B cell (primary cell): ENCODE results near the gene PHIP. TPM values are rescaled to one million over a fixed set of nuclear protein-coding genes. Genes with fewer than 3 reads are reported as not detected.

ENCODE experiments used
- ATAC-seq: fragments of 200-7000 bp; cut with Tn5 transposase; one replicate; pipeline ENCODE4 v1.10.0; 2021; ENCODE audit warnings: low read depth, mild to moderate bottlenecking, moderate number of reproducible peaks, moderate library complexity
- CTCF ChIA-PET: fragments of 350-600 bp; sonication (Branson Sonifier 250); formaldehyde crosslinking; loops from one replicate; lab custom pipeline; 2021; ENCODE audit warnings: antibody characterized with exemption, inconsistent platforms; lab: Charles Lee
- POLR2A ChIA-PET: fragments of 350-600 bp; sonication (Branson Sonifier 250); formaldehyde crosslinking; loops from one replicate; lab custom pipeline; 2021; ENCODE audit warnings: antibody characterized with exemption; lab: Charles Lee
- DNase-seq: peaks from one replicate; pipeline ENCODE4 v3.0.0; 2013
- H2AFZ ChIP-seq: 2 replicates; pipeline ENCODE4 v1.6.1; 2012; ENCODE audit warnings: mild to moderate bottlenecking, low read depth, low read length; ENCODE audit not compliant: insufficient read depth, poor library complexity, severe bottlenecking
- H3K27ac ChIP-seq, 2 donors: 1 replicate in 1 of 2; 2 replicates in 1 of 2; pipeline ENCODE4 v1.5.1; 2012 to 2013; ENCODE audit warnings: low read length in 2 of 2, mild to moderate bottlenecking in 2 of 2, moderate library complexity in 1 of 2
- H3K27me3 ChIP-seq, 4 experiments: fragments of 200-600 bp in 1 of 4; sonication (generic) in 1 of 4; replicated peaks in 1 of 4; 1 replicate in 2 of 4; 2 replicates in 2 of 4; pipeline versions ENCODE4 v1.6.1 to v1.7.0; 2013 to 2016; ENCODE audit warnings: low read length in 3 of 4, mild to moderate bottlenecking in 2 of 4, mixed read lengths in 1 of 4, moderate library complexity in 1 of 4; ENCODE audit not compliant: insufficient read depth in 4 of 4, control insufficient read depth in 3 of 4; ENCODE audit errors: control extremely low read depth in 1 of 4
- H3K36me3 ChIP-seq, 2 experiments: replicated peaks in 1 of 2; 1 replicate in 1 of 2; 2 replicates in 1 of 2; pipeline versions ENCODE4 v1.6.1 to v1.7.1; 2013; ENCODE audit warnings: low read length in 1 of 2; ENCODE audit not compliant: insufficient read depth in 2 of 2, control insufficient read depth in 1 of 2; ENCODE audit errors: control extremely low read depth in 1 of 2, extremely low read depth in 1 of 2
- H3K4me1 ChIP-seq, 2 donors: fragments of 200-600 bp in 1 of 2; sonication (generic) in 1 of 2; 1 replicate in 1 of 2; 2 replicates in 1 of 2; pipeline versions ENCODE4 v1.5.1 to v1.6.1; 2013 to 2017; ENCODE audit warnings: low read length in 2 of 2; ENCODE audit not compliant: control insufficient read depth in 2 of 2, insufficient read depth in 2 of 2
- H3K4me2 ChIP-seq: replicated peaks from 2 replicates; pipeline ENCODE3; 2012; ENCODE audit warnings: mild to moderate bottlenecking, low read depth, low read length; ENCODE audit not compliant: poor library complexity, severe bottlenecking
- H3K4me3 ChIP-seq, 5 experiments: fragments of 200-600 bp in 1 of 5; sonication (generic) in 1 of 5; 1 replicate in 3 of 5; 2 replicates in 2 of 5; pipeline versions ENCODE4 v1.5.1 to v1.7.0; 2011 to 2016; ENCODE audit warnings: low read length in 4 of 5, mild to moderate bottlenecking in 4 of 5, low read depth in 2 of 5, control low read depth in 1 of 5, moderate library complexity in 1 of 5; ENCODE audit not compliant: insufficient read depth in 1 of 5; ENCODE audit errors: control extremely low read depth in 1 of 5, extremely low read depth in 1 of 5
- H3K79me2 ChIP-seq: fragments of 200-600 bp; sonication (generic); one replicate; pipeline ENCODE4 v1.6.0; 2016; ENCODE audit warnings: low read length; ENCODE audit not compliant: control insufficient read depth, insufficient read depth
- H3K9ac ChIP-seq: fragments of 200-600 bp; sonication (generic); 2 replicates; pipeline ENCODE4 v1.6.1; 2017; ENCODE audit warnings: mild to moderate bottlenecking, low read length, moderate library complexity
- H3K9me3 ChIP-seq, 3 donors: one replicate each; pipeline versions ENCODE4 v1.6.1 to v1.7.1; 2013; ENCODE audit warnings: low read length in 2 of 3; ENCODE audit not compliant: control insufficient read depth in 2 of 3, insufficient read depth in 1 of 3; ENCODE audit errors: control extremely low read depth in 1 of 3
- H4K20me1 ChIP-seq: 2 replicates; pipeline ENCODE4 v1.6.0; 2012; ENCODE audit warnings: mild to moderate bottlenecking, low read length; ENCODE audit not compliant: insufficient read depth, control insufficient read depth, poor library complexity, severe bottlenecking
- H3K27ac Mint-ChIP-seq: one replicate; pipeline ENCODE4 v1.8.0; 2021; ENCODE audit warnings: mixed read lengths
- H3K27me3 Mint-ChIP-seq: one replicate; pipeline ENCODE4 v1.8.0; 2021; ENCODE audit warnings: mixed read lengths
- H3K4me1 Mint-ChIP-seq: one replicate; pipeline ENCODE4 v1.8.0; 2021; ENCODE audit warnings: mixed read lengths
- H3K4me3 Mint-ChIP-seq: one replicate; pipeline ENCODE4 v1.8.0; 2021; ENCODE audit warnings: mixed read lengths
- H3K9me3 Mint-ChIP-seq: one replicate; pipeline ENCODE4 v1.8.0; 2022; ENCODE audit warnings: mixed read lengths; ENCODE audit not compliant: insufficient read depth
- CTCF ChIP-seq: fragments of 200-600 bp; IDR thresholded peaks from one replicate; pipeline ENCODE4 v1.8.0; 2022; ENCODE audit warnings: antibody characterized with exemption, mild to moderate bottlenecking
- EZH2 ChIP-seq: IDR thresholded peaks from 2 replicates; pipeline ENCODE4 v1.6.1; 2012; ENCODE audit warnings: borderline replicate concordance, low read depth, mild to moderate bottlenecking, moderate library complexity, low read length; ENCODE audit not compliant: insufficient read depth, poor library complexity, severe bottlenecking
- WGBS: methylation state at CpG from one replicate; pipeline ENCODE4 v1.1.5; 2013; ENCODE audit warnings: missing lambda C conversion rate; ENCODE audit not compliant: insufficient coverage; 5-methylcytosine and 5-hydroxymethylcytosine counted together
- intact Hi-C: fragments of 100-400 bp; cut with micrococcal nuclease; formaldehyde crosslinking; loops from one replicate; pipeline ENCODE4 v1.10.0; 2022
- polyA plus RNA-seq: library from polyadenylated mRNA; depleted of rRNA; stranded (reverse); fragments of >200 nt; gene quantifications from 2 replicates; pipeline ENCODE4 v1.2.3, GENCODE V29; 2012
- total RNA-seq, 2 donors: library from RNA; stranded (reverse); fragments of 120-200 nt in 1 of 2; gene quantifications; 1 replicate in 1 of 2; 2 replicates in 1 of 2; pipeline versions ENCODE4 v1.2.3 to v1.2.4, GENCODE V29; 2013 to 2022

PHIP gene
- total and polyA plus RNA-seq, 2 donors (not counting 1 experiment from before 2014, with no cell fraction given) = 7.4 to 52.7 TPM

- H3K27me3 ChIP-seq = no peaks in the 10 kb centered on the region
- Mint-ChIP-seq H3K4me1 (no peaks in the 10 kb centered on the region), H3K4me3 (no peak overlapping the region), H3K27me3 (no peaks in the 10 kb centered on the region), H3K27ac (no peak overlapping the region), H3K9me3 (no peaks in the 10 kb centered on the region)
- no CpG with 5 or more reads among the region's 1 CpG for WGBS
- no peak for TF ChIP-seq CTCF
- TF ChIP-seq EZH2 = no peak
- ATAC-seq (no peak), DNase-seq (no peak)
- no peaks in the 10 kb centered on the region for H4K20me1 ChIP-seq
- intact Hi-C loops = no loop called here
- CTCF ChIA-PET = no interaction called here
- H3K4me2 ChIP-seq = no peak overlapping the region
- POLR2A ChIA-PET = no interaction called here
- no peak overlapping the region for H2AFZ ChIP-seq
- no peak overlapping the region for H3K9ac ChIP-seq
- no peaks in the 10 kb centered on the region for H3K79me2 ChIP-seq
- H3K4me1 ChIP-seq = no peaks in the 10 kb centered on the region
- peaks cover 37 to 74% of the 10 kb centered on the region in 2 experiments for H3K36me3 ChIP-seq
- no peaks in the 10 kb centered on the region for H3K9me3 ChIP-seq
- H3K4me3 ChIP-seq = no peak overlapping the region
- no peak overlapping the region for H3K27ac ChIP-seq
Measured at GRCh38 chr6:79001415-79001814, 76.6 kb downstream of the PHIP start.

- Histone ChIP-seq H3K27ac (no peak overlapping the region), H4K20me1 (no peaks in the 10 kb centered on the region), H3K9me3 (no peaks in the 10 kb centered on the region), H3K9ac (no peak overlapping the region), H3K79me2 (no peaks in the 10 kb centered on the region), H3K27me3 (no peaks in the 10 kb centered on the region), H2AFZ (no peak overlapping the region), H3K36me3 (peaks cover 47 to 86% of the 10 kb centered on the region in 2 experiments), H3K4me3 (no peak overlapping the region), H3K4me1 (no peaks in the 10 kb centered on the region), H3K4me2 (no peak overlapping the region)
- ATAC-seq = no peak
- no peak overlapping the region for H3K4me3 Mint-ChIP-seq
- no peaks in the 10 kb centered on the region for H3K9me3 Mint-ChIP-seq
- DNase-seq = no peak
- intact Hi-C loops = loop anchor here (5.0 kb wide), 1 partner anchor 37 kb away; no protein-coding TSS in a partner anchor
- CTCF ChIA-PET = no interaction called here
- no peaks in the 10 kb centered on the region for H3K27me3 Mint-ChIP-seq
- TF ChIP-seq CTCF (no peak), EZH2 (no peak)
- no peak overlapping the region for H3K27ac Mint-ChIP-seq
- no peaks in the 10 kb centered on the region for H3K4me1 Mint-ChIP-seq
- POLR2A ChIA-PET = no interaction called here
Measured at GRCh38 chr6:78999737-79000136, 78.3 kb downstream of the PHIP start.
